K562 (cell line): ENCODE measurements around the gene WDR18. TPM values are rescaled to one million over a fixed set of nuclear protein-coding genes. Genes with fewer than 3 reads are reported as not detected.

ENCODE experiments used
- POU5F1 ChIP-seq: fragments of 150-350 bp; IDR thresholded peaks from 2 replicates; pipeline ENCODE4 v1.6.1; 2014; ENCODE audit warnings: borderline replicate concordance, low read length, low read depth, mild to moderate bottlenecking; ENCODE audit not compliant: partially characterized antibody
- TCF7L2 ChIP-seq: fragments of 150-350 bp; IDR thresholded peaks from 2 replicates; pipeline ENCODE4 v1.6.1; 2016; ENCODE audit warnings: low read depth, mild to moderate bottlenecking, low read length, moderate library complexity
- TGIF2 ChIP-seq: sonication (generic); formaldehyde crosslinking; IDR thresholded peaks from 2 replicates; pipeline ENCODE4 v1.8.1; 2022; ENCODE audit warnings: mild to moderate bottlenecking, missing genetic modification reagents, moderate library complexity
- XRCC4 ChIP-seq: IDR thresholded peaks from one replicate; pipeline ENCODE4 v1.6.1; 2011; ENCODE audit not compliant: insufficient read depth, insufficient read length; ENCODE audit errors: extremely low read depth
- ZFP36 ChIP-seq: fragments of 150-350 bp; IDR thresholded peaks from 2 replicates; pipeline ENCODE4 v1.6.1; 2018; ENCODE audit warnings: low read length, low read depth; ENCODE audit not compliant: partially characterized antibody
- polyA plus RNA-seq, 8 experiments: library from polyadenylated mRNA; depleted of rRNA in 4 of 8; stranded (reverse) in 5 of 8; unstranded in 3 of 8; fragments of >200 nt; fragmentation: Nextera tagmentation in 2 of 8; fragmentation: Illumina TruSeq in 1 of 8; extraction: Ambion mirVana in 2 of 8; extraction: Trizol in 1 of 8; gene quantifications; 2 replicates each; pipeline versions ENCODE4 v1.2.1 to v1.2.3, GENCODE V29; 2011 to 2014; ENCODE audit warnings: inconsistent platforms in 1 of 8, missing spikeins in 1 of 8
- total RNA-seq, 7 experiments: library from RNA; depleted of rRNA in 6 of 7; stranded (reverse); fragments of >200 nt in 6 of 7; fragmentation: Illumina TruSeq in 2 of 7; extraction: Trizol in 2 of 7; gene quantifications; 2 replicates each; pipeline versions ENCODE4 v1.2.1 to v1.2.3, GENCODE V29; 2011 to 2021; ENCODE audit warnings: low replicate concordance in 1 of 7
- TF ChIP-seq, protein P1 (sequence below): sonication (generic); formaldehyde crosslinking; IDR thresholded peaks from 2 replicates; pipeline ENCODE4 v1.8.0; 2023; ENCODE audit warnings: missing genetic modification reagents, mild to moderate bottlenecking, borderline replicate concordance
- TF ChIP-seq, protein P2 (sequence below): sonication (generic); formaldehyde crosslinking; IDR thresholded peaks from 2 replicates; pipeline ENCODE4 v1.8.0; 2022; ENCODE audit warnings: mild to moderate bottlenecking, missing genetic modification reagents
- TF ChIP-seq, protein P3 (sequence below), 2 experiments: fragments of 450-650 bp; IDR thresholded peaks; 2 replicates each; pipeline ENCODE4 v1.6.1; 2016
- TF ChIP-seq, protein P4 (sequence below): fragments of 450-650 bp; IDR thresholded peaks from 2 replicates; pipeline ENCODE4 v1.6.1; 2017; ENCODE audit warnings: antibody characterized with exemption, mild to moderate bottlenecking

WDR18 gene
- total and polyA plus RNA-seq, 9 of the 15 experiments (the other 6 are each of a cell fraction or from before 2014, with no cell fraction given): 0.65 to 181 (median 30.1) TPM

DNA sequence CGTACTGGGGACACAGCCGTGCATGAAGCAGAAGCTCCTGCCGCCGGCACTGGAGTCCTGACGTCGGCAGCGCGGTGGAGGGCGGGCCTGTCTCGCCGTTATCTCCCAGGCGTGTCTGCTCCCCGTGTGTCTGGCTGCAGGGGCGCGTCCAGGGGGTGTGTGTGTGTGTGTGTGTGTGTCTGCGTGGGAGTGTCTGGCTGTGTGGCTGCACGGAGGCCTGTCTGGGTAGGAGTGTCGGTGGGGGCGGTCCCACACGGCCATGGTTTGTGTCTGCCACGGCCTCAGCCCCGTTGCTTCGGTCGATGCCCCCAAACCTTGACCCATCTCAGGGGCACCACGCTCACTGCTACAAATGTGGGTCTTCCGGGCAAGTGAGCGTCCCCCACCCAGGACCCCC, 40.0 kb upstream of the WDR18 start (continued):
- TF ChIP-seq, protein P1, sequence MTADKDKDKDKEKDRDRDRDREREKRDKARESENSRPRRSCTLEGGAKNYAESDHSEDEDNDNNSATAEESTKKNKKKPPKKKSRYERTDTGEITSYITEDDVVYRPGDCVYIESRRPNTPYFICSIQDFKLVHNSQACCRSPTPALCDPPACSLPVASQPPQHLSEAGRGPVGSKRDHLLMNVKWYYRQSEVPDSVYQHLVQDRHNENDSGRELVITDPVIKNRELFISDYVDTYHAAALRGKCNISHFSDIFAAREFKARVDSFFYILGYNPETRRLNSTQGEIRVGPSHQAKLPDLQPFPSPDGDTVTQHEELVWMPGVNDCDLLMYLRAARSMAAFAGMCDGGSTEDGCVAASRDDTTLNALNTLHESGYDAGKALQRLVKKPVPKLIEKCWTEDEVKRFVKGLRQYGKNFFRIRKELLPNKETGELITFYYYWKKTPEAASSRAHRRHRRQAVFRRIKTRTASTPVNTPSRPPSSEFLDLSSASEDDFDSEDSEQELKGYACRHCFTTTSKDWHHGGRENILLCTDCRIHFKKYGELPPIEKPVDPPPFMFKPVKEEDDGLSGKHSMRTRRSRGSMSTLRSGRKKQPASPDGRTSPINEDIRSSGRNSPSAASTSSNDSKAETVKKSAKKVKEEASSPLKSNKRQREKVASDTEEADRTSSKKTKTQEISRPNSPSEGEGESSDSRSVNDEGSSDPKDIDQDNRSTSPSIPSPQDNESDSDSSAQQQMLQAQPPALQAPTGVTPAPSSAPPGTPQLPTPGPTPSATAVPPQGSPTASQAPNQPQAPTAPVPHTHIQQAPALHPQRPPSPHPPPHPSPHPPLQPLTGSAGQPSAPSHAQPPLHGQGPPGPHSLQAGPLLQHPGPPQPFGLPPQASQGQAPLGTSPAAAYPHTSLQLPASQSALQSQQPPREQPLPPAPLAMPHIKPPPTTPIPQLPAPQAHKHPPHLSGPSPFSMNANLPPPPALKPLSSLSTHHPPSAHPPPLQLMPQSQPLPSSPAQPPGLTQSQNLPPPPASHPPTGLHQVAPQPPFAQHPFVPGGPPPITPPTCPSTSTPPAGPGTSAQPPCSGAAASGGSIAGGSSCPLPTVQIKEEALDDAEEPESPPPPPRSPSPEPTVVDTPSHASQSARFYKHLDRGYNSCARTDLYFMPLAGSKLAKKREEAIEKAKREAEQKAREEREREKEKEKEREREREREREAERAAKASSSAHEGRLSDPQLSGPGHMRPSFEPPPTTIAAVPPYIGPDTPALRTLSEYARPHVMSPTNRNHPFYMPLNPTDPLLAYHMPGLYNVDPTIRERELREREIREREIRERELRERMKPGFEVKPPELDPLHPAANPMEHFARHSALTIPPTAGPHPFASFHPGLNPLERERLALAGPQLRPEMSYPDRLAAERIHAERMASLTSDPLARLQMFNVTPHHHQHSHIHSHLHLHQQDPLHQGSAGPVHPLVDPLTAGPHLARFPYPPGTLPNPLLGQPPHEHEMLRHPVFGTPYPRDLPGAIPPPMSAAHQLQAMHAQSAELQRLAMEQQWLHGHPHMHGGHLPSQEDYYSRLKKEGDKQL (CRISPR knock-in tag): no peak
- TF ChIP-seq POU5F1 (no peak), TGIF2 (no peak), XRCC4 (no peak), TCF7L2 (no peak), ZFP36 (peak; percentile 8)
- TF ChIP-seq, protein P2, sequence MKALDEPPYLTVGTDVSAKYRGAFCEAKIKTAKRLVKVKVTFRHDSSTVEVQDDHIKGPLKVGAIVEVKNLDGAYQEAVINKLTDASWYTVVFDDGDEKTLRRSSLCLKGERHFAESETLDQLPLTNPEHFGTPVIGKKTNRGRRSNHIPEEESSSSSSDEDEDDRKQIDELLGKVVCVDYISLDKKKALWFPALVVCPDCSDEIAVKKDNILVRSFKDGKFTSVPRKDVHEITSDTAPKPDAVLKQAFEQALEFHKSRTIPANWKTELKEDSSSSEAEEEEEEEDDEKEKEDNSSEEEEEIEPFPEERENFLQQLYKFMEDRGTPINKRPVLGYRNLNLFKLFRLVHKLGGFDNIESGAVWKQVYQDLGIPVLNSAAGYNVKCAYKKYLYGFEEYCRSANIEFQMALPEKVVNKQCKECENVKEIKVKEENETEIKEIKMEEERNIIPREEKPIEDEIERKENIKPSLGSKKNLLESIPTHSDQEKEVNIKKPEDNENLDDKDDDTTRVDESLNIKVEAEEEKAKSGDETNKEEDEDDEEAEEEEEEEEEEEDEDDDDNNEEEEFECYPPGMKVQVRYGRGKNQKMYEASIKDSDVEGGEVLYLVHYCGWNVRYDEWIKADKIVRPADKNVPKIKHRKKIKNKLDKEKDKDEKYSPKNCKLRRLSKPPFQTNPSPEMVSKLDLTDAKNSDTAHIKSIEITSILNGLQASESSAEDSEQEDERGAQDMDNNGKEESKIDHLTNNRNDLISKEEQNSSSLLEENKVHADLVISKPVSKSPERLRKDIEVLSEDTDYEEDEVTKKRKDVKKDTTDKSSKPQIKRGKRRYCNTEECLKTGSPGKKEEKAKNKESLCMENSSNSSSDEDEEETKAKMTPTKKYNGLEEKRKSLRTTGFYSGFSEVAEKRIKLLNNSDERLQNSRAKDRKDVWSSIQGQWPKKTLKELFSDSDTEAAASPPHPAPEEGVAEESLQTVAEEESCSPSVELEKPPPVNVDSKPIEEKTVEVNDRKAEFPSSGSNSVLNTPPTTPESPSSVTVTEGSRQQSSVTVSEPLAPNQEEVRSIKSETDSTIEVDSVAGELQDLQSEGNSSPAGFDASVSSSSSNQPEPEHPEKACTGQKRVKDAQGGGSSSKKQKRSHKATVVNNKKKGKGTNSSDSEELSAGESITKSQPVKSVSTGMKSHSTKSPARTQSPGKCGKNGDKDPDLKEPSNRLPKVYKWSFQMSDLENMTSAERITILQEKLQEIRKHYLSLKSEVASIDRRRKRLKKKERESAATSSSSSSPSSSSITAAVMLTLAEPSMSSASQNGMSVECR (CRISPR knock-in tag): 0 out of 2 replicates have a peak, but pooled peaks have one; percentile 41
- TF ChIP-seq, protein P3, sequence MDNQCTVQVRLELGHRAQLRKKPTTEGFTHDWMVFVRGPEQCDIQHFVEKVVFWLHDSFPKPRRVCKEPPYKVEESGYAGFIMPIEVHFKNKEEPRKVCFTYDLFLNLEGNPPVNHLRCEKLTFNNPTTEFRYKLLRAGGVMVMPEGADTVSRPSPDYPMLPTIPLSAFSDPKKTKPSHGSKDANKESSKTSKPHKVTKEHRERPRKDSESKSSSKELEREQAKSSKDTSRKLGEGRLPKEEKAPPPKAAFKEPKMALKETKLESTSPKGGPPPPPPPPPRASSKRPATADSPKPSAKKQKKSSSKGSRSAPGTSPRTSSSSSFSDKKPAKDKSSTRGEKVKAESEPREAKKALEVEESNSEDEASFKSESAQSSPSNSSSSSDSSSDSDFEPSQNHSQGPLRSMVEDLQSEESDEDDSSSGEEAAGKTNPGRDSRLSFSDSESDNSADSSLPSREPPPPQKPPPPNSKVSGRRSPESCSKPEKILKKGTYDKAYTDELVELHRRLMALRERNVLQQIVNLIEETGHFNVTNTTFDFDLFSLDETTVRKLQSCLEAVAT (IDR thresholded peaks at IDR 0.05): peak in 1 of 2 experiments; percentile 63; a peak in 1 of 4 replicates
- TF ChIP-seq, protein P4, sequence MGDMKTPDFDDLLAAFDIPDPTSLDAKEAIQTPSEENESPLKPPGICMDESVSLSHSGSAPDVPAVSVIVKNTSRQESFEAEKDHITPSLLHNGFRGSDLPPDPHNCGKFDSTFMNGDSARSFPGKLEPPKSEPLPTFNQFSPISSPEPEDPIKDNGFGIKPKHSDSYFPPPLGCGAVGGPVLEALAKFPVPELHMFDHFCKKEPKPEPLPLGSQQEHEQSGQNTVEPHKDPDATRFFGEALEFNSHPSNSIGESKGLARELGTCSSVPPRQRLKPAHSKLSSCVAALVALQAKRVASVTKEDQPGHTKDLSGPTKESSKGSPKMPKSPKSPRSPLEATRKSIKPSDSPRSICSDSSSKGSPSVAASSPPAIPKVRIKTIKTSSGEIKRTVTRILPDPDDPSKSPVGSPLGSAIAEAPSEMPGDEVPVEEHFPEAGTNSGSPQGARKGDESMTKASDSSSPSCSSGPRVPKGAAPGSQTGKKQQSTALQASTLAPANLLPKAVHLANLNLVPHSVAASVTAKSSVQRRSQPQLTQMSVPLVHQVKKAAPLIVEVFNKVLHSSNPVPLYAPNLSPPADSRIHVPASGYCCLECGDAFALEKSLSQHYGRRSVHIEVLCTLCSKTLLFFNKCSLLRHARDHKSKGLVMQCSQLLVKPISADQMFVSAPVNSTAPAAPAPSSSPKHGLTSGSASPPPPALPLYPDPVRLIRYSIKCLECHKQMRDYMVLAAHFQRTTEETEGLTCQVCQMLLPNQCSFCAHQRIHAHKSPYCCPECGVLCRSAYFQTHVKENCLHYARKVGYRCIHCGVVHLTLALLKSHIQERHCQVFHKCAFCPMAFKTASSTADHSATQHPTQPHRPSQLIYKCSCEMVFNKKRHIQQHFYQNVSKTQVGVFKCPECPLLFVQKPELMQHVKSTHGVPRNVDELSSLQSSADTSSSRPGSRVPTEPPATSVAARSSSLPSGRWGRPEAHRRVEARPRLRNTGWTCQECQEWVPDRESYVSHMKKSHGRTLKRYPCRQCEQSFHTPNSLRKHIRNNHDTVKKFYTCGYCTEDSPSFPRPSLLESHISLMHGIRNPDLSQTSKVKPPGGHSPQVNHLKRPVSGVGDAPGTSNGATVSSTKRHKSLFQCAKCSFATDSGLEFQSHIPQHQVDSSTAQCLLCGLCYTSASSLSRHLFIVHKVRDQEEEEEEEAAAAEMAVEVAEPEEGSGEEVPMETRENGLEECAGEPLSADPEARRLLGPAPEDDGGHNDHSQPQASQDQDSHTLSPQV: 0 out of 2 replicates have a peak, but pooled peaks have one; percentile 22
